Mammary microvascular endothelial cell (primary cell): Measurements from ENCODE around the gene WTIP. TPM values are rescaled to one million over a fixed set of nuclear protein-coding genes. Genes with fewer than 3 reads are reported as not detected.

Experiments used
- total RNA-seq: library from RNA; depleted of rRNA; stranded (reverse); fragments of >200 nt; gene quantifications from 2 replicates; pipeline ENCODE4 v1.2.3, GENCODE V29; 2015

WTIP gene
- total RNA-seq, result 14.9 and 28.2 TPM in 2 replicates

DNA sequence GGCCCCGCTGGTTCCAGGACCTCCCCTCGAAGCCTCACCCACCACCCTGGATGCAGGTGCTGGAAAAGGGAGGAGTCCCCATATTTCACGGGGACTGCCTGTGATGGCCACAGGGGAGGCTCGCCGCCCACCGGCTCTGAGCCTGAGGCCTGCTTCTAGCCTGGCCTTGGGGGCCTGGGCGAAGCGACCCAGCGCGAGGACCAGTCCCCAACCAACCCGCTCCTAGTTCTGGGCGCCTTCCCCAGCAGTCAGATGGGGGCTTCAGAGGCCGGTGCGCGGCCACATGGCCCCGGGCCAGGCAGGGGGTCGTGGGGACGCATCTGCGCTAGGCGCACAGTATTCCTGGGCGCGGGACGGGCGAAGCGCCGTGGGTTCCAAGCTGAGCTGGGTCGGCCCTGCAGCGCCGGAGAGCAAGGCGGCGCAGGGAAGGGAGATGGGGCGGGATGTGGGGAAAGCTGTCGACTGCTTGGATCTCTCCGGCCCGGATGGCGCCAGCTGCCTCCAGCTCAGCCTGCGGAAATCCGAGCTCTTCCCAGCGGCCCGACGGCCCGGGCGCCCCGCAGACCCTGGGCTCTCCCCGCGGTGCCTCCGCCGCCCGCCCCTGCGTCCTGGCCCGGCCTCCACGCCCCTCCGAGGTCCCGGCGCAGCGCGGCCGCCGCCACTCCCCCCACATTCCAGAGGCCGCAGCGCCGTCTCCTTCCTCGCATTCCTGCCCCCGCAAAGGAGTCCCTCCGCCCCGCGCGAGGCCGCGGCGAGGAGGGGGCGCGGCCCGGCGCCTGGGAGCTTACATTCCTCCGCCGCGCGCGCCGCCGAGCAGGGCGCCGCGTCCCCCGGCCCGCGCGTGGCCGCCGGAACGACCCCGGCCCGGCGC lies at the start of gene WTIP:
WTIP (plus strand) TSS at position 788 of the 871 bp plus-strand sequence. CDS start 217 bp downstream, outside the sequence.

Other genes with a start within 250 kb of the WTIP start
- 36.7 and 46.4 TPM in 2 replicates for gene GARRE1, start 227.2 kb upstream of the WTIP start, total RNA-seq
- 304 and 329 TPM in 2 replicates for gene GPI, start 116.6 kb upstream of the WTIP start, total RNA-seq
- gene PDCD2L, start 77.4 kb upstream of the WTIP start, total RNA-seq, result 18.0 and 25.6 TPM in 2 replicates
- 76.3 and 96.4 TPM in 2 replicates for gene UBA2, start 53.4 kb upstream of the WTIP start, total RNA-seq
- 0.20 TPM in 1 of 2 replicates, not detected in the other for gene SCGB2B2, start 195.4 kb downstream of the WTIP start, total RNA-seq
- 6.3 and 8.7 TPM in 2 replicates for gene ZNF302, start 195.9 kb downstream of the WTIP start, total RNA-seq